Glutamatergic neuron (in vitro differentiated cells): Measurements from ENCODE around the gene SHH. TPM values are rescaled to one million over a fixed set of nuclear protein-coding genes. Genes with fewer than 3 reads are reported as not detected.

Experiments
- DNase-seq: peaks from one replicate; pipeline ENCODE4 v3.0.0; 2022
- H3K27ac Mint-ChIP-seq: one replicate; pipeline ENCODE4 v1.8.0; 2020; ENCODE audit warnings: mild to moderate bottlenecking, mixed read lengths, inconsistent platforms; ENCODE audit not compliant: unreplicated experiment
- H3K27me3 Mint-ChIP-seq: one replicate; pipeline ENCODE4 v1.8.0; 2020; ENCODE audit warnings: mild to moderate bottlenecking, moderate library complexity, mixed read lengths, inconsistent platforms; ENCODE audit not compliant: unreplicated experiment
- H3K36me3 Mint-ChIP-seq: one replicate; pipeline ENCODE4 v1.8.0; 2020; ENCODE audit warnings: mild to moderate bottlenecking, mixed read lengths, inconsistent platforms; ENCODE audit not compliant: unreplicated experiment
- H3K4me1 Mint-ChIP-seq: one replicate; pipeline ENCODE4 v1.8.0; 2020; ENCODE audit warnings: mild to moderate bottlenecking, low read depth, mixed read lengths, inconsistent platforms; ENCODE audit not compliant: unreplicated experiment
- H3K4me3 Mint-ChIP-seq: one replicate; pipeline ENCODE4 v1.8.0; 2020; ENCODE audit warnings: mild to moderate bottlenecking, mixed read lengths, inconsistent platforms; ENCODE audit not compliant: unreplicated experiment
- H3K9me3 Mint-ChIP-seq: one replicate; pipeline ENCODE4 v1.8.0; 2020; ENCODE audit warnings: mild to moderate bottlenecking, moderate library complexity, mixed read lengths, inconsistent platforms; ENCODE audit not compliant: unreplicated experiment
- total RNA-seq: library from RNA; stranded (reverse); fragmentation: NEBNext Ultra II Directional; extraction: Animal tissue kit (Norgen Biotek cat#: 25700); gene quantifications from one replicate; pipeline ENCODE4 v1.2.1, GENCODE V29; 2021; ENCODE audit not compliant: unreplicated experiment
- TF ChIP-seq, protein P1 (sequence below): fragments of 200-600 bp; sonication (generic); IDR thresholded peaks from one replicate; pipeline ENCODE4 v1.5.0; 2021; ENCODE audit not compliant: partially characterized antibody, unreplicated experiment

Gene SHH
- total RNA-seq, 1 donor from 2014 or later = not detected

DNA sequence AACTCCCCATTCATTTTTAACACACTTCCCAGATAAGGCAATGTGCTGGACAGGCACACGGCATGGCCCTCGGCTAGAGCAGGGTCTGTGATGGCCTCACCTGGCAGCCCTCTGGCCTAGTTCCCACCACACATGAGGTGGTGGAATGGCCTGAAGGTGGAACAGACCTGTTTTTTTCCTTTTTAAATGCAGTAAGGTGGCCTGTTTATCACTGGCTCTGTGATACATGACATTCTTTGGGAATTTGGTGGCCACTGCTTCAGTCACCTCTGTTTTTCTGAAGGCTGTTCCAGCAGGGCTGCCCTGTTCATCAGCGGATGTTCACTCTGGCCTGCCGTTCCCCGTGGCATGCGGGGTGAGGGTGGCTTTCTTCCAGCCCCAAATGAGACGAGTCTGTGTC, 36.6 kb downstream of the SHH start:
- no peak for DNase-seq
- peaks cover 4% of the 10 kb centered on the region for H3K27me3 Mint-ChIP-seq
- no peak overlapping the region for H3K27ac Mint-ChIP-seq
- peaks cover 1% of the 10 kb centered on the region for H3K9me3 Mint-ChIP-seq
- H3K4me1 Mint-ChIP-seq = peaks cover 6% of the 10 kb centered on the region
- TF ChIP-seq, protein P1, sequence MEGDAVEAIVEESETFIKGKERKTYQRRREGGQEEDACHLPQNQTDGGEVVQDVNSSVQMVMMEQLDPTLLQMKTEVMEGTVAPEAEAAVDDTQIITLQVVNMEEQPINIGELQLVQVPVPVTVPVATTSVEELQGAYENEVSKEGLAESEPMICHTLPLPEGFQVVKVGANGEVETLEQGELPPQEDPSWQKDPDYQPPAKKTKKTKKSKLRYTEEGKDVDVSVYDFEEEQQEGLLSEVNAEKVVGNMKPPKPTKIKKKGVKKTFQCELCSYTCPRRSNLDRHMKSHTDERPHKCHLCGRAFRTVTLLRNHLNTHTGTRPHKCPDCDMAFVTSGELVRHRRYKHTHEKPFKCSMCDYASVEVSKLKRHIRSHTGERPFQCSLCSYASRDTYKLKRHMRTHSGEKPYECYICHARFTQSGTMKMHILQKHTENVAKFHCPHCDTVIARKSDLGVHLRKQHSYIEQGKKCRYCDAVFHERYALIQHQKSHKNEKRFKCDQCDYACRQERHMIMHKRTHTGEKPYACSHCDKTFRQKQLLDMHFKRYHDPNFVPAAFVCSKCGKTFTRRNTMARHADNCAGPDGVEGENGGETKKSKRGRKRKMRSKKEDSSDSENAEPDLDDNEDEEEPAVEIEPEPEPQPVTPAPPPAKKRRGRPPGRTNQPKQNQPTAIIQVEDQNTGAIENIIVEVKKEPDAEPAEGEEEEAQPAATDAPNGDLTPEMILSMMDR = no peak
- no peak overlapping the region for H3K4me3 Mint-ChIP-seq
- H3K36me3 Mint-ChIP-seq = no peaks in the 10 kb centered on the region

DNA sequence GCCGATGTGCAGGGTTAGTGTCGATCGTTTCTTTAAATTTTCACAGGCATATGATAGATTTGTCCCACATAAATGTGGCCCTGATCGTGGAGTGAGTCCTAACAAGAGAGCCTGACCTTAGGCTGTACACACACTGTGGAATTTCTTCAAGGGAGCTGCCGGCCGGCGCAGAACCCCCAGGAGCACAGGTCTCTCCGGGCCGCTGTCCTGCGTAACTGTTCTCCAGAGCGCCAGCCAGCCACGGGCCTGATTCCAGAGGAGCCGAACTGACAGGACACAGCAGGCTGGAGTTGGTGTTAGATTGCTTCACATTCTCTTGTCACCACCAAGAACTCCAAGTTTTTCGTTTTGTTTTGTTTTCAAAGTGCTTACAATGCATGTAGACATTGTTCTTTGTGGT, 37.3 kb downstream of the SHH start:
- Mint-ChIP-seq H3K27me3 (peaks cover 4% of the 10 kb centered on the region), H3K4me1 (peaks cover 7% of the 10 kb centered on the region), H3K27ac (no peak overlapping the region), H3K36me3 (no peaks in the 10 kb centered on the region), H3K9me3 (peaks cover 1% of the 10 kb centered on the region), H3K4me3 (no peak overlapping the region)
- TF ChIP-seq, protein P1 = no peak
- DNase-seq = no peak

DNA sequence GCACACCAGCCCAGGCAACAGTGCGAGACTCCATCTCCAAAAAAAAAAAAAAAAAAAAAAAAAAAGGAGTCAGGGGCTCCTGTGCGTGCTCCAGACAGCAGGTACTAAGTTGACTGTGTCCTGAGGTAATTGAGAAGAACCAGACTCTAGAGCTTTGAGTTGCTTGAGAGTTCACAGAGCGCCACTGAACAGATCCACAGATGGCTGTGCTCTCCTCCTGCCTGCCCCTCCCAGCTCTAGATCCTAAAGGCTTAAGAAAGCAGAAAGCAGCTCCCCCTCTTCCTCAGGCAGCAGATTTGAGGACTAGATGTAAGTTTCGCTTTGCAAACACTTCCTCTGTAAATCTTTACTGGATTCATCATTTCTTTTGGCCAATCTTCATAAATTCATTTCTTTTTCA, 38.7 kb downstream of the SHH start:
- no peak overlapping the region for H3K4me3 Mint-ChIP-seq
- peaks cover 11% of the 10 kb centered on the region for H3K4me1 Mint-ChIP-seq
- H3K27ac Mint-ChIP-seq = no peak overlapping the region
- peaks cover 1% of the 10 kb centered on the region for H3K9me3 Mint-ChIP-seq
- H3K36me3 Mint-ChIP-seq = no peaks in the 10 kb centered on the region
- H3K27me3 Mint-ChIP-seq = peaks cover 2% of the 10 kb centered on the region
- TF ChIP-seq, protein P1 = no peak
- no peak for DNase-seq

DNA sequence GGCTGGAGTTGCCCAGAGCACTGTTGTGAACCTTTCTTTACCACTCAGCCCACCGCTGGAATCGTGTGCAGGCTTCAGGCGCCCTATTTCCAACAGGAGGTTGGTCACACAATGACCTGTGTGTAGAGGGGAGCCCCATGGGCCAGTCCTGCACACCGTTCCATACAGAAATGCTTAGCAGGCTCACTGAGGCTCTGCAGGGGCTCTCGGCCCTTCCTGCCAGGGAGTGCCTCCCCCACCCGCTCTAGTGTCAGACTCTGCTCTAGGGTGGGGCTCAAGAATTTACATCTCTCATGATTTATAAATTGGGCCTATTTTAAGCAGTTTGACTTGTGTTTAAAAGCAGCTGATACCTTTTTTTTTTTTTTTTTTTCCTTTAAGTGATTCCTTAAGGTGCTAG, 42.0 kb downstream of the SHH start:
- H3K36me3 Mint-ChIP-seq = no peaks in the 10 kb centered on the region
- no peaks in the 10 kb centered on the region for H3K27me3 Mint-ChIP-seq
- TF ChIP-seq, protein P1 = no peak
- no peak overlapping the region for H3K27ac Mint-ChIP-seq
- peaks cover 34% of the 10 kb centered on the region for H3K4me1 Mint-ChIP-seq
- H3K4me3 Mint-ChIP-seq = no peak overlapping the region
- no peak for DNase-seq
- no peaks in the 10 kb centered on the region for H3K9me3 Mint-ChIP-seq

DNA sequence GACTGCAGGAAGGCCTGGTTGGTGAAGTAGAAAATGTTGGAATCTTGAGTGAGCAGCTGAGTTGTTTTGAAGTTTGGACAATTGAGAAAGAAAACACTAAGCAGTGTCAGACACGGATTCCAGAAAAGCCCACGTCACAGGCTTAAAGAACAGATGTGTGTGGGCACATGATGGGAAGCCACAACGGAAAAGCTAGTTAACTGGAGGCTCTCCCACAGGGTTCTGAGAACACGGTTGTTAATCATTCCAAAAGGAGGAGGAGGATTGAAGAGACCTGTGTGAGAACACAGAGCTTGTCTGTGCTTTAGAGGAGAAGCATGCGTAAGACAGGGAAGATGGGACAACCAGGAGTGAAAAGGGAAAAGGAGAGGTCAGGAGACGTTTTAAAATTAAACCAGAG, 42.6 kb downstream of the SHH start:
- Mint-ChIP-seq H3K27ac (no peak overlapping the region), H3K9me3 (no peaks in the 10 kb centered on the region), H3K36me3 (no peaks in the 10 kb centered on the region), H3K4me3 (no peak overlapping the region), H3K4me1 (peaks cover 38% of the 10 kb centered on the region), H3K27me3 (no peaks in the 10 kb centered on the region)
- TF ChIP-seq, protein P1 = no peak
- no peak for DNase-seq
